NCI-H1694 treated with DMSO at 0.1 percent for 48 hours (cell line): Measurements from ENCODE around the gene NMUR1.

Experiments
- DNase-seq: peaks from one replicate; lab custom pipeline; 2025; lab: John Stamatoyannopoulos, UW

The NMUR1 gene

DNA sequence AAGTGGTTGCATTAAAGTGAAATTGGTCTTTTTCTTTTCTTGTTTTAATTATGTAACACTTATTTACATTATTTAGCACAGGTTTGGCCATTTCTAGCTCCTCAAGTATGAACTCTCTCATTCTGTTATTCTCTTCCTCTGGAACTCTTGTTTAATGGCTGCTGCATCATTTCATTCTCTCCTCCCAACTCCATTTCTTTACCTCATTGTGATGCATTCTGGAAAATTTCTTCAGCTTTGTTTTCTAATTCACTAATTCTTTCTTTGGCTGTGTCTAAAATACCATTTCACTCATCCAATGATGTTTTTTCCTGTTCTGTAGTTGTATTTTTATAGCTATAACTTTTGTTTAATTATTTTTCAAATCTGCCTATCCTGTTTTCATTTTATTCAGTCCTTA is 22.5 kb upstream of the NMUR1 start:
- DNase-seq: no peak

DNA sequence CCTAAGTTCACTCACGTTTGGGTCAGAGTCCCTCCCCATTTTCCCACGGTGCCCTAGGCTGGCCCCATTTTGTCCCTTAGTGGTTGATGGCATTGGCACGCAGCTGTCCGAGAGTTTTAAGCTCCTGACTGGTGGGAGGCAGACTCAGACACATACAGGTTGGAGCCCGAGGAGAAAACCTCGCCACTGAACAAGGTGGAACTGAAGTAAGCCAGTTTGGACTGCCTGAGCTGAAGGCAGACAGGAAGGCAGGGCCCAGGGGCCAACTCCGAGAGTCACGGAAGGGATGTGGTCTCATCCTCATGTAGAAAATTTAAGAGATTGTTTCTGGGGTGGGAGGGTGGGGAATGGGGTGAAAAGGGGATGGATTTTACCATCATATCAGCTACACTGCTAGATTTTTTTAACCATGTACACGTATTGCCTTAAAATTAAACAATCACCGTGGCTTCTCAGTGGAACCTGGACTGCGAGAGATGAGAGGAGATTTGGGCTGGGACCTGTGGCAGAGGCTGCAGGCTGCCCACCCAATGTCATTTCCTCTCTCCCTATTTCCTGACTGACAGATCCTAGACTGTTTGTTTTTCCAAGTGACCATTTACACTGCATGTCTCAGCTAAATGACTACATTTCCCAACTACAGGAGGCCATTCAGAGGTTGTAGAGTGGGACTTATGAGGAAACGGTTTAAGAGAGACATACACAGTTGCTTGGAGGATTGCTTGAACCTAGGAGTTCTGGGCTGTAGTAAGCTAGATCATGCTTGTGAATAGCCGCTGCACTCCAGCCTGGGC is 19.4 kb upstream of the NMUR1 start:
- DNase-seq: no peak

DNA sequence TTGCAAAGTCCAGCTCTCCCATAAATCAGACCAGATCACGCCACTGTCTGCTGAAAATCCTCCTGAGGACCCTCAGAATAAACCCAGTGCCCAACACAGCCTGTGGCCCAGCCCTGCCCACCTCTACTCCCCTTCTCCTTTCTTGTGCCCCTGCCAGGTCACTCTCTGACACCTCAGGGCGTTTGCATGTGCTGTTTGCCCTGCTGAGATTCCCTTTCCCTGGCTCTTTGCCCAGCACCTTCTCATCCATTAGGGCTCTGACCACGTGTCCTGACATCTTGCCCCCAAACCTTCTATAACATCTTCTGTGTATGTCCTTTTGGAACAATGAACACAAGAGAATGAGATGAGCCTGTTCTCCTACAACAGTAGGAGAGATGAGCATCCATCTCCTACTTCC is 18.5 kb upstream of the NMUR1 start:
- no peak for DNase-seq

DNA sequence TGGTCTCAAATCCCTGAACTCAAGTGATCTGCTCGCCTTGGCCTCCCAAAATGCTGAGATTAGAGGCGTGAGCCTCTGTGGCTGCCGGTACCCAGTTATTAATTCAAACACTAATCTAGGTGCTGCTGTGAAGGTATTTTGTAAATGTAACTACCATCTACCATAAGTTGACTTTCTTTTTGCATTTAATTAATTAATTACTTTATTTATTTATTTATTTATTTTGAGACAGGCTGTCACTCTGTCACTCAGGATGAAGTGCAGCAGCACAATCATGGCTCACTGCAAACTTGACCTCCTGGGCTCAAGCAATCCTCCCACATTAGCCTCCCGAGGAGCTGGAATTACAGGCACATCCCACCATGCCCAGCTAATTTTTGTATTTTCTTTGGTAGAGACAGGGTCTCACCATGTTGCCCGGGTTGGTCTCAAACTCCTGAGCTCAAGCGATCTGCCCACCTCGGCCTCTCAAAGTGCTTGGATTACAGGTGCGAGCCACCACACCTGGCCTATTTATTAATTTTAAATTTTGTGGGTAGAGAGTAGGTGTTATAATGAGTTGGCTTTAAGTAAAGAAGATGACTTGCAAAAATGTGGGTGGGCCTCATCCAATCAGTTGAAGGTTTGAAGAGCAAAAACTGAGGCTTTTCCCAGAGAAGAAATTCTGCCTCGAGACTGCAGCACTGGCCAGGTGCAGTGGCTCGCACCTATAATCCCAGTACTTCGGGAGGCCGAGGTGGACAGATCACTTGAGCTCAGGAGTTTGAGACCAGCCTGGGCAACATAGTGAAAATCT is 17.3 kb upstream of the NMUR1 start:
- DNase-seq: no peak

DNA sequence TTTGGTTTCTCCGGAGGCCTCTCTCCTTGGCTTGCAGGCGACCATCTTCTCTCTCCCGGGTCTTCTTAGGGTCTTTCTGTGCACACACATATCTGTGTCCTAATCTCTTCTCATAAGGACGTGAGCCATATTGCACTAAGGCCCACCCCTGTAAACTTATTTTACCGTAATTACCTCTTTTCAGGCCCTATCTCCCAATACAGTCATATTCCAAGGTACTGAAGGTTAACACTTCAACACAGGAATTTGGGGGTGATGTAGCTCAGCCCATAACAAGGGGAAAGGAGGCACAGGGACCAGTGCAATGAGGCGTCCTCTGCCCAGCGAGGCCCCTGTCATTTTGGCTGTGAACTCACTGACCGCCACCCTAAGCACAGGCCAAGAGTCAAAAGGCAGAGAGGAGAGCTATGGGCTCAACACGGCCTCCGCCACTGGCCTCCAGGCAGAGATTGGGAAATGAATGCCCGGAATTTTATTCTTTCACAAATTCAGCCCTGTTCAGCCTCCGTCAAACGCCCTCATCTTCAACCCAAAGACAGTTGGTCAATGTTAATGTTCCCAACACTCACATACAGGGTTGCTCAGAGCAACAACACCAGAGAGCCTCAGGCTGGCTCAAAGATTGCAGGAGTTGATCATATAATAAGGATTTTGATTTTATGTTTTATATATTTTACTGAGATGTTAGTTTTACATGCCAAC is 15.9 kb upstream of the NMUR1 start:
- no peak for DNase-seq

DNA sequence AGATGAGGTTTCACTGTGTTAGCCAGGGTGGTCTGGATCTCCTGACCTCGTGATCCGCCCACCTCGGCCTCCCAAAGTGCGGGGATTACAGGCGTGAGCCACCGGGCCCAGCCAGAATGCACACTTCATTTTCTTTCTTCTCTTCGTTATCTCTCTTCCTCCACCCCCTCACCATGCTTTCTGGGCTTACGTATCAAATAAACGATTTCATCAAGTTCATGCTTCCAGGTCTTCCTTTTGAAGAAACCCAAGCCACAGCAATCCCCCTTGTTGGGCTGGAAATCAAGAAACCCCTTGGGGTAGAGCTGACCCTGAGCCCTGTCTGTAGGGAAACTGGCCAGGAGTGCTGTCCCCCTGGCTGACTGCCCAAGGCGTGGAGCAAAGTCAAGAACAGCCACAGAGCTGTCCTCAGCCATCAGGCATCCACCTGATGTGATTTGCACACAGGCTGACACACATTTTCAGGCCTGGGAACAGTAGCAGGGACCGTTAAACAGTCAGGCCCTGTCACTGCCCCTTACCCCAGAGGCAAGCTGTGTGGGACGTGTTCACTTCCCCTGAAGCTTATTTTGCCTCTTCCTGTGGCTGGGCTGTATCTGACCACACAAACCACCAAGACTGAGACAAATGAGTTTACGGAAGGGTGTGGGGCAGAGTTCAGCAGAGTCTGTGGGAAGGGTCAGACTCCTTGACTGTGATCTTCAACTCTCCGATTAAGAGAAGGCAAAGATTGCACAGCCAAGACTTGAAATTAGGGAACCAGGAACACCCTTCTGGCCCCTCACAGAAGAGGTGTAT is 15.1 kb upstream of the NMUR1 start:
- no peak for DNase-seq

DNA sequence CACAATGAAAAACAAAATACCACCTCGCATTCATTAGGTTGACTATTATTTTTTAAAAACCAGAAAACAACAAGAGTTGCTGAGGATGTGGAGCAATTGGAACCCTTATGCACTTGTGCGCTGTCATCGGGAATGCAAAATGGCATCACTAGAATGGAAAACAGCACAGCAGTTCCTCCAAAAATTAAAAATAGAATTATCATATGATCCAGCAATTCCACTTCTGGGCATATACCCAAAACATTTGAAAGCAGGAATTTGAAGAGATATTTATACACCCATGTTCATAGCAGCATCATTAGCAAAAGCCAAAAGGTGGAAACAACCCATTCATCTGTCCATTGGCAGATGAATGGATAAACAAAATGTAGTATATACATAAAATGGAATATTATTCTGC is 11.9 kb upstream of the NMUR1 start:
- no peak for DNase-seq

DNA sequence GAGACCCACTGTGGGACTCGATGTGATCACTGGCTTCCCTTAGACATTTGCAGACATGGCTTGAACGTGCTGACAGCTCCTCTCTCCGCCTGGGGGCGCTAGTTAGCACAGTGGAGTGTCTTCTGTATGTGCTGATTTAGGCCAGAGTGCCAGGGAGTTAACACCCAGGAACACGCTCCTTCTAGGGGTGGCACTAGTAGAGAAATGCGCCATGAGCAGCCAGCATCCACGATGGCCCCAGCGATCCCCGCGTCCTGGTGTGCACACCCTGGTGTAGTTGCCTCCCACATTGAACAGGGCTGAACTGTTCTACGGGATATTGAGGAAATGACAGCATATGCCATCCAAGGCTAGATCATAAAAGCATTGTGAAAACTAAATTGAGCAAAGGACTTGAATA is 11.4 kb upstream of the NMUR1 start:
- DNase-seq: peak; percentile 6

DNA sequence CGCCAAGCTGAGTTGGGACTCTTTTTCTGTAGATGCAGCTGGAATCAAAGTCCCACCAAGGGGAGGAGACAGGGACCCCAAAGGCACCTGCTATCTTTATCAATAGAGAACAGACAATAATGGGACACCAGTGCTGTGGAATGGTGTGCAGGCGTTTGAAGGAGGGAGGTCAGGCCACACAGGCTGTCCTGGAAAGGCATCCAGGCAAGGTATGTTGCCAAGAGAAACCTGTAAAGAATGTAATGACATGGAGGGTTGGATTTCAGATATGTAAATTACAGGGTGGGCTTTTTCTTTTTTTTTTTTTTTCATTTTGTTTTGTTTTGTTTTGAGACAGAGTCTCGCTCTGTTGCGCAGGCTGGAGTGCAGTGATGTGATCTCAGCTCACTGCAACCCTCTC is 9.7 kb upstream of the NMUR1 start:
- DNase-seq: no peak

DNA sequence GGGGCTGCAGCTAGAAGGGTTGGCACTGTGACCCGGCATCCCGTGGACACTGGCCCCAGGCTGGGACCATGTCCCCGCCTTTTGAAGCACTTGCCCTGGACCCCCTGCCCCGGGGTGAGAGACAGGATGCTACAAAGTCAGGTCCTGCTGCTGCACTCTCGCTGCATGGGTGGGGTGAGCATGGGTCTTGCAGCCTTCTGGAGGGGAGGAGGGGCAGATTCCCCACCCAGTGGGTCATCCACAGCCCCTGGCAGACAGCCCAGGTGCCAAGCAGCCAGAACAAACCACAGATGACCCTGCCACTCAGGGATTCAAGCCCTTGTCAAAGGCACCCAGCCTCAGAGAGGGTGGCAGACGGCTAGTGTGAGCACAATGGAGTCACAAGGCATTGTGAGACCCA is 5.7 kb upstream of the NMUR1 start:
- DNase-seq: no peak

DNA sequence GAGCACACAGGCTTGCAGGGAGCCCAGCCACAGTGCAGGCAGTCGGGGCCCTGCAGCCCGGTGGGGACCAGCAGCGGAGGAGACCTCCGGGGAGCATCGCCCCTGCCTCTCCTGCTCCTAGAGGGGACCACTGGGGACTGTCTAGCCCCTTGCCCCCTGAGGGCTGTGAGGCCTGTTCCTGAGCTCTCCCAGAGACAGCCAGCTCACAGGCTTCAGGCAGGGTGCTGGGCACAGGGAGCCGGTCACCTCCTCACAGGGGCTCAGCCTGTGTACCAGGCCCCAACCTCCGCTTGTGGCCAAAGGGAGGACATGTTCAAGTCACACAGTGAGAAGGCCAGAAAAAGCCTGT is 3.5 kb upstream of the NMUR1 start:
- no peak for DNase-seq

DNA sequence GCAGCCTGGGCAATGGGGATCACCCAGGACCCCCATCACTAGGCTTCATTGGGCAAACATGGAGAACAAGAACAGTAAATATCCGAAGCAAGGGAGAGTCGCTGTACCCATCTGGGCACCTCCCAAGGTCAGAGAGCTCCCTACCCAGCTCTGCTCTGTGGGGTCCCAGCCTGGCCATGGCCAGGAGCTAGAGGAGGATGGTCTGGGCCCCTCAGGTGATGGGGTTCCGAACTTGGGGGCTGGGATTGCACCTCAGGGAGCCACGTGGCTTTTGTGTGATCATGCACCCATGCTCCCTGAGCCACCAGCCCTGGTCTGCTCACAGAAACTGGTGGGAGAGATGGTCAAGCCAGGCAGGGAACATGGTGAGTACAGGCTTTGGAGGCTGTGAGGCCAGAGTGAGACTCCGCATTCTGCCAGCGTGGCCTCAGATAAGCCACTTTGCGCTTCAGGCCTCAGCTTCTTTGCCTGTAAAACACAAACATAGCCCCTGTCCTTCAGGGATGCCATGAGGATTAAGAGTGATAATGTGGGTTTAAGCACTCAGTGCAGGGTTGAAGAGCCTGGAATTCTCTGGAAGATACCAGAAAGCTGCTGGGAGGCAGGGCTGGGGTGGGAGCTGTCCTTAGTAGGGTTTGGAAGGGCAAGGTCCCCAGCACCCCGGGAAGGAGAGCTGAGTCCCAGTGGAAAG is 3.0 kb upstream of the NMUR1 start:
- no peak for DNase-seq

DNA sequence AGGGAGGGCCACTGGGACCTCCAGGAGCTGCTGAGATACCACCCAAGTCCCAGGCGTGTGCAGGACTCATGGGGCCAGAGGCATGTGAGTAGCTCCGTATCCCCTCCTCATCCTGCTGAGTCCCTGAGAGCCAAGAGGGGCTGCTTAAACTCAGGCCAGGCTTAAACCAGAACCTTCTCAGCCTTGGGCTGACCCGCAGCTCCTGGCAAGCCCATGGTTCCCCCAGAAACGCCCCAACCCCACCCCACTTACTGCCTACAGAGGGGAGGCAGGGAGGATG is 2.5 kb upstream of the NMUR1 start:
- DNase-seq: no peak

DNA sequence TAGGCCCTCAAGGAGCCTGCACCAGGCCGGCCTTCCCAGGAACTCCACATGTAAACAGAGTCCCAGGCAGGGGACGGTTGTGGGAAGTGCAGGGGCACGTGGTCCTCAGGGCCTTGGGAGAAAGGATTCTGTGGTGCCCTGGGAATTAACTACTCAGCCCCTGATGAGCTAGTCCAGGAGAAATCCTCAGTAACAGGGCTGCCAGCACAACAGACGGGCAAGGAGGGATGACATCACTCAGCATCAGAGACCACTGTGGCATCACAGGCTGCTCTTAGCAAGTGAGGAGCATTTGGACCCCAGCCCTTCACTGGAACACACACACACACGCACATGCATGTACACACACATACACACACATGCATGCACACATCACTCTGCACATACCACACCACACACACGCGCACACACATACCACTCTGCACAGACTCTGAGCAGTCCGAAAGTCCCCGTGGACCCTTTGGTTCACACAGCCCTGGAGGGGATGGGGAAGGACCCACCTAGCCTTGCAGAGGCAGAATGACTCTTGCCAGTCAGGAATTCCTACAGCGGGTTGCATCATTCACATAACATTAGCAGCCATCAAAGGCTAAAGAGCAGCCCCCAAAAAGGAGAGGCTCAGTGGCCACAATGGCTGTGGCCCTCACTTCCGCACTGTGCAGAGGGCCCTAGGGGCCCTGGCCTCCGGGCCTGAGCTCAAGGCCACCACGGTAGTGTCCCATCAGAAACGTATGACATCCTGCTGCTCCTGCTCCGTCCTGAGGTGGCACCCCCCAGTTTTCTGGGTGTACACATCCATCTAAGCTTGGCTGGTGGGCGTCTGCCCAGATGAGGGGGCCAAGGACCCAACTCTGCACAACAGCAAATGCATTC is 1.9 kb upstream of the NMUR1 start:
- DNase-seq: no peak

DNA sequence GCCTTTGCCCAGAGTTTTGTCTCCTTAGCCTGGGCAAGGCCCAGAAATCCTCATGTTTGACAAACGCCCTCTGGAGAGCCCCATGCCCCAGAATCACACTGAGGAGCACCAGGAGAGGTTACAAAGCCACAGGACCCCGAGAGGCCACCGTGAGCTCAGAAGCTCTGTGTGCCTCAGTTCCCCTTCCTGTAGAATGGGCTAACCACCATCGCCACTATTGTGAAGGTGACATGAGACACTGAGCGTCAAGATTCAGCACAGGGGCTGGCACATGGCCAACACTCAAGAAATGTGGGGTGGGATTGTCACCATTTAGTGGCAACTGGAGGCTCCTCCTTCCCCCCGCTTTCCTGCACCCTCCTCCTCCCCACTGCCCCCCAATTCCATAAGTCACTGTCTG is 1.2 kb upstream of the NMUR1 start:
- DNase-seq: no peak

DNA sequence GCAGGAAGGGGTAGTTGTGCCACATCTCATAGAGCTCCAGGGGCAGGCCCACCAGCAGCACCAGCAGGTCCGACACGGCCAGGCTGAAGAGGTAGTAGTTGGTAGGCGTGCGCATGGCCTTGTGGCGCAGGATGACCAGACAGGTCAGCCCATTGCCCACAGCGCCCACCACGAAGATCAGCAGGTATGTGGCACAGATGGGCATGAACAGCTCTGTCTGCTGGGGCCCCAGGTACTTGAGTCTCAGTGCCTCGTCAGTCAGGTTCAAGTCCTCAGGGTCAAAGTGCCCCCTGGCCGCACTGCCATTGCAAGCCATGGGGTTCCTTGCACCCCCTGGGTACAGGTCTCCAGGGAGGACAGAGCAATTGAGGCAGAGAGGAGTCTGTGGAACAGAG is 1.6 kb downstream of the NMUR1 start:
- no peak for DNase-seq

DNA sequence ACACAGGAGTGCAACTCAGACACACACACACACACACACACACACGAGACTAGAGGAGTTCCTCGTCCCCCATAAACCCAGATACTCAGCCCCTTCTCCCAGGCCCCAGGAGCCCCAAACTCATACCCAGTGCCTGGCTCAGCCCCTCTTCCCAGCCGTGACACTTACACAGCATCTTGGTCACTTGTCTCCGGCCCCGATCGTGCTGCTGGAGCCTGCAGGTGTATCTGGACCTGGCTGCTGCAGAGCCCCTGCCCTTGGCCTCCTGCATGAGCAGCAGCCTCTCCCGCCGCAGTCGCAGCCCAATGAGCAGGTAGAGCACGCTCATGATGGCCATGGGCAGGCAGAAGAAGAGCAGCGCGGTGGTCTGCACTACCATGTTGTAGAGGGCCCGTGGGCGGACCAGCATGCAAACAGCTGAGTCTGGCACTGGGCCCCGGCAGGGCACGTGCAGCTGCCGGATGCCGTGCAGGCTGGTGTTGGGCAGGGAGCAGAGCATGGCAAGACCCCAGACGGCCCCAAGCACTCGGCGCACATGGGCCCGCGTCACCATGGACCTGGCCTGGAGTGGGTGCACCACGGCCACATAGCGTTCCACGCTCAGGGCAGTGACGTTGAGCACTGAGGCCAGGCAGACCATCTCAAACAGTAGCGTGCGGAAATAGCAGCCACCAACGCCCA is 2.1 kb downstream of the NMUR1 start:
- DNase-seq: no peak

DNA sequence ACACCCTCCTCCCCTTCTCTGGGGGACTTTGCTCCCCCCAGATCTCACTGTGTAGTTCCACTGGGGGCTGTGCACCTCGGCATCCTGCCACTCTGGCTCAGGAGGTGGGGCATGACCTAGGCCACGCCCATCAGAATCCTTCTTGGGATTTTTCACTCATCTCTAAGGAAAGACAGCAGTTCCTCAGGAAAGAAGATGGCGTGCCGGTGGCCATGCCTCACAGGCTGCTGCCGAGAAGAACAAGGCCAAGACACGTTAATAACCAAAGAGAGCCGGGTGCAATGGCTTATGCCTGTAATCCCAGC is 3.2 kb downstream of the NMUR1 start:
- DNase-seq: no peak

DNA sequence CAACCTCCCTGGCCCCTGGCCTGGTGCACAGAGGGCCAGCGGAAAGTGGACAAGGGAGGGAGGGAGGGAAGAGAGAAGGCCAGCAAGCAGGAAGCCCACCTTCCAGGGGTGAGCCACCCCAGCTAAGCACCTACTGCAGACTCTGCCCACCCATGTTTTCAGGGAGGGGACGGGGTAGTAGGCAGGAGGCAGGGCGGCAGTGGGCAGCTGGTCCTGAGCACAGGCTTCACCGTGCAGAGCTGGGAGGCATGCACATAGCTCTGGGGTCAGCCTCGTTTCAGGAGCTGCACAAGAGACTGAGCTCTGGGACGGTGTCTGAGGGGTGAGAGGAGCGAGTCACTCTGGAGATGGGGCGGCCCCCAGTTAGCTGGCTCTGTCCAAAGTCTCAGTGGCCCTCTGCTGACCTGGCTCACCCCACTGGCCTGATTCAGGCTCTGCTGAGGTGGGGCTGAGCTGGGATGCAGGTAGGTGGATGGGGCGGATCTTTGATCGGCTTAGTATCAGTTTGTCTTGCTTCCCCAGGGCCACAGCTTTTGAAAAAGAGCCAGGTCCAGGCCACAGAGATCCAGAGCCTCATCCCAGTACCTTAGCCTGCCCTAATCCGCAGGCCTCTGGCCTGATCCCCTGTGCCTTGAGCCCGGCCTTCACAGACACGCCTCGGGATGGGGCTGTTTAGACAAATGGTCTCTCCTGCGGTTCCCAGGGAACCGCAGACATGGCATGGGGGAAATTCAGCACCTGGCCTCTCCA is 3.7 kb downstream of the NMUR1 start:
- no peak for DNase-seq
